H9 (cell line): ENCODE results near the gene RBM4B. TPM values are rescaled to one million over a fixed set of nuclear protein-coding genes. Genes with fewer than 3 reads are reported as not detected.

Experiments used
- DNase-seq: peaks from one replicate; pipeline ENCODE4 v3.0.0-alpha.2; 2017
- H2AFZ ChIP-seq: one replicate; pipeline ENCODE4 v1.6.1; 2013; ENCODE audit warnings: mild to moderate bottlenecking, low read length, control low read depth, moderate library complexity
- H2AK5ac ChIP-seq: 2 replicates; pipeline ENCODE4 v1.6.1; 2013; ENCODE audit warnings: low read length, control low read depth, mixed read lengths; ENCODE audit not compliant: insufficient read length
- H2BK120ac ChIP-seq: one replicate; pipeline ENCODE4 v1.6.1; 2013; ENCODE audit warnings: low read depth, mild to moderate bottlenecking, low read length, control low read depth, inconsistent platforms; ENCODE audit not compliant: poor library complexity, severe bottlenecking
- H2BK12ac ChIP-seq: 2 replicates; pipeline ENCODE4 v1.6.1; 2013; ENCODE audit warnings: low read length, control low read depth, mixed read lengths, low read depth; ENCODE audit not compliant: insufficient read length
- H2BK15ac ChIP-seq: 2 replicates; pipeline ENCODE4 v1.6.1; 2013; ENCODE audit warnings: low read depth, low read length, control low read depth
- H2BK20ac ChIP-seq: one replicate; pipeline ENCODE4 v1.6.1; 2013; ENCODE audit warnings: low read depth, mild to moderate bottlenecking, low read length, control low read depth, inconsistent platforms; ENCODE audit not compliant: poor library complexity, severe bottlenecking
- H2BK5ac ChIP-seq: 2 replicates; pipeline ENCODE4 v1.6.1; 2013; ENCODE audit warnings: low read length, control low read depth, mixed read lengths; ENCODE audit not compliant: insufficient read length
- H3K14ac ChIP-seq: 2 replicates; pipeline ENCODE4 v1.6.1; 2013; ENCODE audit warnings: low read length, control low read depth; ENCODE audit not compliant: insufficient read depth
- H3K18ac ChIP-seq: 2 replicates; pipeline ENCODE4 v1.6.1; 2013; ENCODE audit warnings: low read depth, mild to moderate bottlenecking, mixed read lengths, low read length, control low read depth; ENCODE audit not compliant: insufficient read length
- H3K23ac ChIP-seq: 2 replicates; pipeline ENCODE4 v1.6.1; 2013; ENCODE audit warnings: low read length, control low read depth, mixed read lengths, low read depth; ENCODE audit not compliant: insufficient read length
- H3K23me2 ChIP-seq: 2 replicates; pipeline ENCODE4 v1.6.1; 2013; ENCODE audit warnings: low read depth, mild to moderate bottlenecking, mixed read lengths, low read length, control low read depth; ENCODE audit not compliant: insufficient read length, poor library complexity, severe bottlenecking
- H3K27ac ChIP-seq: 2 replicates; pipeline ENCODE4 v1.5.1; 2013; ENCODE audit warnings: low read length, control low read depth, mixed read lengths, low read depth; ENCODE audit not compliant: insufficient read length
- H3K27me3 ChIP-seq: 2 replicates; pipeline ENCODE4 v1.6.1; 2013; ENCODE audit warnings: low read length, control low read depth, inconsistent platforms; ENCODE audit not compliant: insufficient read depth
- H3K4ac ChIP-seq: 2 replicates; pipeline ENCODE4 v1.6.1; 2013; ENCODE audit warnings: low read depth, mild to moderate bottlenecking, control low read depth, inconsistent platforms, low read length, moderate library complexity
- H3K4me1 ChIP-seq: 2 replicates; pipeline ENCODE4 v1.6.1; 2013; ENCODE audit warnings: low read length, control low read depth, inconsistent platforms; ENCODE audit not compliant: insufficient read depth
- H3K4me2 ChIP-seq: 2 replicates; pipeline ENCODE4 v1.6.1; 2013; ENCODE audit warnings: low read length, control low read depth, mixed read lengths; ENCODE audit not compliant: insufficient read length, insufficient read depth
- H3K56ac ChIP-seq: 2 replicates; pipeline ENCODE4 v1.6.1; 2013; ENCODE audit warnings: low read depth, mild to moderate bottlenecking, mixed read lengths, low read length, control low read depth; ENCODE audit not compliant: insufficient read length
- H3K79me1 ChIP-seq: 2 replicates; pipeline ENCODE4 v1.6.1; 2013; ENCODE audit warnings: low read depth, mild to moderate bottlenecking, moderate library complexity, low read length, control low read depth, inconsistent platforms; ENCODE audit not compliant: insufficient read depth, poor library complexity, severe bottlenecking
- H3K79me2 ChIP-seq: 2 replicates; pipeline ENCODE4 v1.6.1; 2013; ENCODE audit warnings: low read length, control low read depth, inconsistent platforms; ENCODE audit not compliant: insufficient read depth
- H3K9ac ChIP-seq: 2 replicates; pipeline ENCODE4 v1.6.1; 2013; ENCODE audit warnings: low read length, control low read depth, mixed read lengths; ENCODE audit not compliant: insufficient read length; ENCODE audit errors: extremely low read depth
- H3K9me3 ChIP-seq: one replicate; pipeline ENCODE4 v1.6.1; 2013; ENCODE audit warnings: low read depth, low read length, inconsistent platforms; ENCODE audit not compliant: control insufficient read depth
- H3T11ph ChIP-seq: one replicate; pipeline ENCODE4 v1.6.1; 2013; ENCODE audit warnings: mild to moderate bottlenecking, low read length, control low read depth, inconsistent platforms
- H4K20me1 ChIP-seq: one replicate; pipeline ENCODE4 v1.6.1; 2013; ENCODE audit not compliant: control insufficient read depth, insufficient read length, insufficient read depth
- H4K5ac ChIP-seq: 2 replicates; pipeline ENCODE4 v1.6.1; 2013; ENCODE audit warnings: low read depth, mild to moderate bottlenecking, mixed read lengths, low read length, control low read depth; ENCODE audit not compliant: insufficient read length
- H4K8ac ChIP-seq: replicated peaks from 2 replicates; pipeline ENCODE4 v1.6.1; 2013; ENCODE audit warnings: low read length, control low read depth, mixed read lengths, low read depth; ENCODE audit not compliant: insufficient read length
- H4K91ac ChIP-seq: 2 replicates; pipeline ENCODE4 v1.6.1; 2013; ENCODE audit warnings: low read depth, mild to moderate bottlenecking, moderate library complexity, mixed read lengths, low read length, control low read depth; ENCODE audit not compliant: insufficient read length
- H3K27ac Mint-ChIP-seq, 3 experiments: 2 replicates in 2 of 3; 3 replicates in 1 of 3; pipeline ENCODE4 v1.8.0; 2020 to 2021; ENCODE audit warnings: mixed read lengths in 3 of 3, mild to moderate bottlenecking in 1 of 3, moderate library complexity in 1 of 3
- H3K27me3 Mint-ChIP-seq: 2 replicates; pipeline ENCODE4 v1.8.0; 2021; ENCODE audit warnings: low read depth, mild to moderate bottlenecking, moderate library complexity, mixed read lengths
- H3K36me3 Mint-ChIP-seq, 3 experiments: 2 replicates in 2 of 3; 3 replicates in 1 of 3; pipeline ENCODE4 v1.8.0; 2020 to 2021; ENCODE audit warnings: low read depth in 3 of 3, mixed read lengths in 3 of 3; ENCODE audit not compliant: insufficient read depth in 1 of 3
- H3K4me1 Mint-ChIP-seq, 2 experiments: 2 replicates each; pipeline ENCODE4 v1.8.0; 2020; ENCODE audit warnings: mixed read lengths in 2 of 2
- H3K4me3 Mint-ChIP-seq, 2 experiments: 2 replicates in 1 of 2; 3 replicates in 1 of 2; pipeline ENCODE4 v1.8.0; 2020 to 2021; ENCODE audit warnings: mild to moderate bottlenecking in 2 of 2, mixed read lengths in 2 of 2, moderate library complexity in 1 of 2
- H3K9me3 Mint-ChIP-seq, 2 experiments: 2 replicates in 1 of 2; 3 replicates in 1 of 2; pipeline ENCODE4 v1.8.0; 2020; ENCODE audit warnings: mild to moderate bottlenecking in 2 of 2, mixed read lengths in 2 of 2, moderate library complexity in 1 of 2
- CTCF ChIP-seq: fragments of 200-600 bp; sonication (generic); conservative IDR thresholded peaks from 3 replicates; pipeline ENCODE4 v1.8.0; 2021; ENCODE audit warnings: antibody characterized with exemption, mild to moderate bottlenecking
- WGBS: extraction: QIAGEN DNeasy Blood & Tissue Kit; methylation state at CpG from one replicate; pipeline ENCODE4 v1.1.7; 2013; ENCODE audit warnings: missing lambda C conversion rate, low lambda C conversion rate, mixed read lengths; ENCODE audit not compliant: insufficient read length; ENCODE audit errors: extremely low coverage; 5-methylcytosine and 5-hydroxymethylcytosine counted together
- total RNA-seq: library from RNA; stranded (reverse); gene quantifications from 2 replicates; pipeline ENCODE4 v1.2.1, GENCODE V29; 2021

Gene RBM4B
- total RNA-seq, 1 experiment from 2014 or later: 34.0 TPM

- Histone ChIP-seq H2AK5ac (no peak overlapping the region), H3K27me3 (no peaks in the 10 kb centered on the region), H2BK20ac (no peak overlapping the region), H3K9me3 (no peaks in the 10 kb centered on the region), H3K27ac (no peak overlapping the region), H3K4ac (no peak overlapping the region), H3K4me2 (no peak overlapping the region), H3K79me1 (peaks cover 2% of the 10 kb centered on the region), H3K23ac (no peak overlapping the region), H3K9ac (no peak overlapping the region), H2BK120ac (no peak overlapping the region), H3K4me1 (no peaks in the 10 kb centered on the region), H4K20me1 (no peaks in the 10 kb centered on the region), H3K56ac (no peak overlapping the region), H4K5ac (no peak overlapping the region), H3K18ac (no peak overlapping the region), H2BK12ac (no peak overlapping the region), H4K91ac (no peak overlapping the region), H3K14ac (no peak overlapping the region), H3K79me2 (peaks cover 44% of the 10 kb centered on the region), H2BK5ac (no peak overlapping the region), H2AFZ (no peak overlapping the region), H4K8ac (no peak overlapping the region), H2BK15ac (no peak overlapping the region), H3T11ph (no peak overlapping the region), H3K23me2 (no peaks in the 10 kb centered on the region)
- TF ChIP-seq CTCF: no peak
- WGBS: no CpG with 5 or more reads among the region's 4 CpGs
- Mint-ChIP-seq H3K4me3 (no peak overlapping the region), H3K4me1 (peaks cover 40 to 44% of the 10 kb centered on the region in 2 experiments), H3K9me3 (no peaks in the 10 kb centered on the region), H3K36me3 (peaks cover 75 to 95% (median 93%) of the 10 kb centered on the region in 3 experiments), H3K27ac (peak overlapping the region in 1 of 3 experiments; percentile 71; a peak in 2 of 7 replicates), H3K27me3 (no peaks in the 10 kb centered on the region)
- DNase-seq: no peak
Observed at GRCh38 chr11:66646828-66647227, 30.9 kb downstream of the RBM4B start.
